SH-SY5Y (cell line): ENCODE measurements around the gene CLDN16.

ENCODE experiments used
- GATA2 ChIP-seq: IDR thresholded peaks from 2 replicates; pipeline ENCODE4 v1.6.1; 2011; ENCODE audit warnings: mild to moderate bottlenecking, low read depth, low read length
- GATA3 ChIP-seq: IDR thresholded peaks from 2 replicates; pipeline ENCODE4 v1.6.1; 2011; ENCODE audit warnings: low read depth, mild to moderate bottlenecking, low read length, moderate library complexity

DNA sequence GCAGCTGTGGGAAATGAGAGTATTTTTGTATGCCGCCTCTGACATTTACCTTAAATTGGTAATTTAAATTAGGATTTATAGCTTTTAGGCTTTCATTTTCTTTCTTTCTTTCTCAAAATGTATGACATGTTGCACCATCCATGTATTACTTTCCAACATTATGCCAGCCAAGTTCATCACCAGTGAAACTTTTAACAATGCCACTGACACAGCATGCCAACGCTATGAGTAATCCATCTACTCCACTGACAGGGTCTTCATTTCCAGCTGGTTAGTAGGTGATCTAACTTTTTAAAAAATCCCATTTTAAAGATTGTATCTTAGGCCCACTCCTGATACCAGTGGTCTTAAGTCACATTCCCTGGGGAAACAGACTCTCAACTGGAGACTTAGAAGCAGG lies 21.8 kb upstream of the CLDN16 start:
- TF ChIP-seq GATA2, result no peak
- no peak for TF ChIP-seq GATA3
